Stomach (tissue), 9 donors: ENCODE results near the gene GPX7. TPM values are rescaled to one million over a fixed set of nuclear protein-coding genes. Genes with fewer than 3 reads are reported as not detected.

Experiments
- DNase-seq, 2 donors: peaks; one replicate each; pipeline versions ENCODE4 v3.0.0 to v3.0.0-alpha.2; 2013 to 2019
- H3K27ac ChIP-seq, 5 donors: fragments of 200-600 bp in 4 of 5; sonication (generic) in 4 of 5; one replicate each; pipeline ENCODE4 v1.5.1; 2013 to 2019; ENCODE audit warnings: mild to moderate bottlenecking in 1 of 5, moderate library complexity in 1 of 5
- H3K27me3 ChIP-seq, 3 donors: fragments of 200-600 bp; sonication (generic); one replicate each; pipeline ENCODE4 v1.5.1; 2017 to 2019; ENCODE audit warnings: mixed run types in 1 of 3
- H3K36me3 ChIP-seq, 4 donors: fragments of 200-600 bp; sonication (generic); 1 replicate in 3 of 4; 2 replicates in 1 of 4; pipeline ENCODE4 v1.5.1; 2016 to 2019
- H3K4me1 ChIP-seq, 4 donors: fragments of 200-600 bp; sonication (generic); one replicate each; pipeline ENCODE4 v1.5.1; 2016 to 2019
- H3K4me3 ChIP-seq, 4 donors: fragments of 200-600 bp; sonication (generic) in 3 of 4; one replicate each; pipeline ENCODE4 v1.5.1; 2016 to 2019; ENCODE audit warnings: mild to moderate bottlenecking in 1 of 4
- H3K9me3 ChIP-seq, 4 donors: fragments of 200-600 bp; sonication (generic); one replicate each; pipeline ENCODE4 v1.5.1; 2016 to 2019
- EP300 ChIP-seq: sonication (generic); formaldehyde crosslinking; IDR thresholded peaks from one replicate; pipeline ENCODE4 v1.6.1; 2017; ENCODE audit warnings: antibody characterized with exemption
- POLR2A ChIP-seq, 4 donors: fragments of 450-650 bp; IDR thresholded peaks; one replicate each; pipeline ENCODE4 v1.6.1; 2016; ENCODE audit warnings: antibody characterized with exemption in 4 of 4, control low read depth in 2 of 4, mild to moderate bottlenecking in 1 of 4, moderate library complexity in 1 of 4
- POLR2AphosphoS5 ChIP-seq, 3 donors: sonication (generic); formaldehyde crosslinking; IDR thresholded peaks; one replicate each; pipeline ENCODE4 v1.6.1; 2016; ENCODE audit warnings: antibody characterized with exemption in 3 of 3
- WGBS, 5 donors: extraction: QIAGEN DNeasy Blood & Tissue Kit in 3 of 5; methylation state at CpG; one replicate each; pipeline versions ENCODE4 v1.1.5 to v1.1.7; 2013 to 2018; 5-methylcytosine and 5-hydroxymethylcytosine counted together
- intact Hi-C: fragments of 100-400 bp; cut with DNase I; formaldehyde crosslinking; loops from one replicate; pipeline ENCODE4 v1.15.1; 2023; ENCODE audit warnings: low total_unique reads
- polyA plus RNA-seq, 3 donors: library from polyadenylated mRNA; stranded (reverse); fragments of 200-250 nt; gene quantifications; one replicate each; pipeline ENCODE4 v1.2.3, GENCODE V29; 2013
- total RNA-seq, 5 donors: library from RNA; depleted of rRNA; stranded (reverse); fragments of >200 nt; gene quantifications; one replicate each; pipeline versions ENCODE4 v1.1.0 to v1.2.3, GENCODE V29; 2014 to 2016
- TF ChIP-seq, protein P1 (sequence below), 7 experiments: fragments of 450-650 bp in 4 of 7; fragments of 200-600 bp in 3 of 7; sonication (generic) in 3 of 7; IDR thresholded peaks; one replicate each; pipeline ENCODE4 v1.5.1; 2016 to 2019; ENCODE audit warnings: antibody characterized with exemption in 7 of 7, control low read depth in 2 of 7, mild to moderate bottlenecking in 1 of 7
- donor health status: healthy with polysubstance abuse.
- donor health status: Bipolar disorder and iron deficiency.
- donor health status: healthy.

Gene GPX7
- total and polyA plus RNA-seq, 8 donors: 0.87 to 57.6 (median 7.0) TPM; not detected in 1

DNA sequence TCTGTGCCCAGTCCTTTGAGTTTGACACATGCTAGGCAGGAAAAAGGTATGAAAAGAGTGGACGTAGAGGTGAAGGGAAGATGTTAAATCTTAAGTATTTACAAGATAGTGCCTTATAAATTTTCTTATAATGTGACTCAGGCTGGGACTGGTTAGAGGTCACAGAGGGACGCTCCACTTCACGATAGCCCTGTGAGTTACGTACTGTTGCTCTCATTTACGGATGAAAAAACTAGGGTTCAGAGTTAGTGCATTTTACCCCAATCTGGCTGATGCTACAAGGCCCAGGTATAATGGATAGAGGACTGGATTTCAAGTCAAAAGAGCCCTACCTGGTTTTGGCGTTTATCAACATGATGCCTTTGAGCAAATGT lies 47.9 kb upstream of the GPX7 start:
- DNase-seq: no peak
- H3K36me3 ChIP-seq: no peaks in the 10 kb centered on the region
- H3K27me3 ChIP-seq: no peaks in the 10 kb centered on the region
- 67 to 80% (median 73%) methylated on average over 6 of the region's 6 CpGs for WGBS, 5 donors
- intact Hi-C loops: no loop called here
- H3K27ac ChIP-seq: peak overlapping the region in 2 of 5 donors; percentile 87 to 93
- H3K9me3 ChIP-seq: no peaks in the 10 kb centered on the region
- peaks cover 0 to 39% (median 28%) of the 10 kb centered on the region in 4 donors for H3K4me1 ChIP-seq
- H3K4me3 ChIP-seq: peak overlapping the region in 3 of 4 donors; percentile 78 to 99 (median 94)
- TF ChIP-seq POLR2A (IDR thresholded peaks at IDR 0.05) (no peak), EP300 (no peak), POLR2AphosphoS5 (IDR thresholded peaks at IDR 0.05) (no peak)
- TF ChIP-seq, protein P1, sequence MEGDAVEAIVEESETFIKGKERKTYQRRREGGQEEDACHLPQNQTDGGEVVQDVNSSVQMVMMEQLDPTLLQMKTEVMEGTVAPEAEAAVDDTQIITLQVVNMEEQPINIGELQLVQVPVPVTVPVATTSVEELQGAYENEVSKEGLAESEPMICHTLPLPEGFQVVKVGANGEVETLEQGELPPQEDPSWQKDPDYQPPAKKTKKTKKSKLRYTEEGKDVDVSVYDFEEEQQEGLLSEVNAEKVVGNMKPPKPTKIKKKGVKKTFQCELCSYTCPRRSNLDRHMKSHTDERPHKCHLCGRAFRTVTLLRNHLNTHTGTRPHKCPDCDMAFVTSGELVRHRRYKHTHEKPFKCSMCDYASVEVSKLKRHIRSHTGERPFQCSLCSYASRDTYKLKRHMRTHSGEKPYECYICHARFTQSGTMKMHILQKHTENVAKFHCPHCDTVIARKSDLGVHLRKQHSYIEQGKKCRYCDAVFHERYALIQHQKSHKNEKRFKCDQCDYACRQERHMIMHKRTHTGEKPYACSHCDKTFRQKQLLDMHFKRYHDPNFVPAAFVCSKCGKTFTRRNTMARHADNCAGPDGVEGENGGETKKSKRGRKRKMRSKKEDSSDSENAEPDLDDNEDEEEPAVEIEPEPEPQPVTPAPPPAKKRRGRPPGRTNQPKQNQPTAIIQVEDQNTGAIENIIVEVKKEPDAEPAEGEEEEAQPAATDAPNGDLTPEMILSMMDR (IDR thresholded peaks at IDR 0.05): no peak

- 29 to 41% (median 36%) methylated on average over 3 of the region's 3 CpGs for WGBS, 5 donors
- no peak overlapping the region for H3K27ac ChIP-seq
- peak in 1 of 2 donors; percentile 27 for DNase-seq
Measured at GRCh38 chr1:52554756-52555155, 47.4 kb upstream of the GPX7 start.

DNA sequence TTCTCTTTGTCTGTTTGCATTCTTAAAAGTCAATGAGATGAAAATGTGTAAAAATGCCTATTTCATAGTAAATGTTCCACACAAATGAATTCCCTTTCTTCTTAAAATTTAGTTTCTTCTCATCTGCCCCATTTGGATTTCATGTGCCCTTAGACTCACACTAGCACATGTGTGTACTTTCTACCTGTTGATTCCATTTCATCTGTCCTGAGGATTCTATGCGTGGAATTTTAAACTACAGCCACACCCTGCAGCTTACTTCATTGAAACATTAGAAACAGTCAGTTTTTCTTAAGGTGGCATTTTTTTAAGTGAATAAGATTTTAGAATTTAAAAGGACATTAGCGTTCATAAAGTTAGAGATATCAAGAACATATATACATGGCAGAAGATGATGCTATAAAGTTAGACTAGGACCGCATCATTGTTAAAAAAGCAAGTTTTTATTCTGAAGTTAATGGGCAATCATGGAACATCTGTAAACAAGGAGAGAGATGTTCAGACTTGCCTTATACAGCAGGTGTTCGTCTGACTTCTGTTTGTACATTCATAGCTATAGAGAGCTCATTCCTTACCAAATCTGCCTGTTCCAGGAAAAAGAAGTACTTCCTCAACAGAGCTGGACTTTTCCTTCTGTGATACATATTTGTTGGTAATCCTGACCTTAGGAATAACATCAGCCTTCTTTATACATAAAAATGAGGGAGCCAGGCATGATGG lies 45.4 kb upstream of the GPX7 start:
- Histone ChIP-seq H3K36me3 (no peaks in the 10 kb centered on the region), H3K4me1 (peaks cover 0 to 19% (median 11%) of the 10 kb centered on the region in 4 donors), H3K9me3 (no peaks in the 10 kb centered on the region), H3K27me3 (no peaks in the 10 kb centered on the region), H3K4me3 (no peak overlapping the region), H3K27ac (no peak overlapping the region)
- no peak for DNase-seq
- intact Hi-C loops: no loop called here
- no peak for TF ChIP-seq EP300
- TF ChIP-seq POLR2AphosphoS5 (IDR thresholded peaks at IDR 0.05): no peak
- no peak for TF ChIP-seq POLR2A (IDR thresholded peaks at IDR 0.05)
- 68 to 79% (median 70%) methylated on average over 4 of the region's 4 CpGs for WGBS, 5 donors

More at GRCh38 chr1:52554756-52555155, 47.4 kb upstream of the GPX7 start:
- H3K4me3 ChIP-seq: no peak overlapping the region
- TF ChIP-seq POLR2A (IDR thresholded peaks at IDR 0.05): no peak
- TF ChIP-seq, protein P1 (IDR thresholded peaks at IDR 0.05): no peak
- TF ChIP-seq POLR2AphosphoS5 (IDR thresholded peaks at IDR 0.05): no peak
- no peak for TF ChIP-seq EP300
- intact Hi-C loops: no loop called here
- H3K27me3 ChIP-seq: no peaks in the 10 kb centered on the region
- peaks cover 0 to 35% (median 27%) of the 10 kb centered on the region in 4 donors for H3K4me1 ChIP-seq
- no peaks in the 10 kb centered on the region for H3K36me3 ChIP-seq
- H3K9me3 ChIP-seq: no peaks in the 10 kb centered on the region

- DNase-seq: no peak
- H3K27ac ChIP-seq: no peak overlapping the region
- no peaks in the 10 kb centered on the region for H3K36me3 ChIP-seq
- intact Hi-C loops: no loop called here
- no peak for TF ChIP-seq POLR2A (IDR thresholded peaks at IDR 0.05)
- TF ChIP-seq POLR2AphosphoS5 (IDR thresholded peaks at IDR 0.05): no peak
- TF ChIP-seq, protein P1 (IDR thresholded peaks at IDR 0.05): no peak
- no peak for TF ChIP-seq EP300
- 35 to 73% (median 48%) methylated on average over 2 of the region's 2 CpGs for WGBS, 5 donors
- no peak overlapping the region for H3K4me3 ChIP-seq
- H3K4me1 ChIP-seq: peaks cover 0 to 11% (median 5%) of the 10 kb centered on the region in 4 donors
- H3K9me3 ChIP-seq: no peaks in the 10 kb centered on the region
- peaks cover 0 to 5% (median 0%) of the 10 kb centered on the region in 3 donors for H3K27me3 ChIP-seq
Measured at GRCh38 chr1:52558941-52559340, 43.2 kb upstream of the GPX7 start.

DNA sequence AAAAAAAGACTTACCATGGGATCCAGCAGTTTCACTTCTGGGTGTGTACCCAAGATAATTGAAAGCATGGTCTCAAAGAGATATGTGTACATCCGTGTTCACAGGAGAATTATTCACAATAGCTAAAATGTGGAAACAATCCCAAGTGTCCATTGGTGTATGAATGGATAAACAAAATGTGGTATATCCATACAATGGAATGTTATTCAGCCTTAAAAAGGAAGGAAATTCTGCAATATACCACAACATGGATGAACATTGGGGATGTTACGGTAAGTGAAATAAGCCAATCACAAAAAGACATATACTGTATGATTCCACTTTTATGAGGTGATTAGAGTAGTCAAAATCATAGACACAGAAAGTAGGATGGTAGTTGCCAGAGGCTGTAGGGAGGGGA lies 42.3 kb upstream of the GPX7 start:
- intact Hi-C loops: no loop called here
- Histone ChIP-seq H3K27me3 (peaks cover 0 to 5% (median 0%) of the 10 kb centered on the region in 3 donors), H3K4me3 (no peak overlapping the region), H3K27ac (no peak overlapping the region), H3K9me3 (no peaks in the 10 kb centered on the region), H3K4me1 (peaks cover 0 to 2% (median 0%) of the 10 kb centered on the region in 4 donors), H3K36me3 (no peaks in the 10 kb centered on the region)
- no peak for DNase-seq
- TF ChIP-seq POLR2A (IDR thresholded peaks at IDR 0.05) (no peak), POLR2AphosphoS5 (IDR thresholded peaks at IDR 0.05) (no peak), EP300 (no peak)
- TF ChIP-seq, protein P1 (IDR thresholded peaks at IDR 0.05): no peak
- 82 to 91% (median 88%) methylated on average over 2 of the region's 2 CpGs for WGBS, 5 donors
